DND-41 (cell line): ENCODE measurements around the gene KRTAP5-9.
"Not testable (repeated sequence)": the region's sequence is repeated elsewhere in the genome, so short reads cannot be mapped to it uniquely, and the experiment has no call there.

ENCODE experiments used
- EZH2 ChIP-seq: IDR thresholded peaks from 3 replicates; pipeline ENCODE4 v1.6.1; 2012; ENCODE audit warnings: borderline replicate concordance, low read depth, mild to moderate bottlenecking, moderate library complexity, low read length, inconsistent platforms; ENCODE audit not compliant: severe bottlenecking
- TF ChIP-seq, protein P1 (sequence below): IDR thresholded peaks from 2 replicates; pipeline ENCODE4 v1.5.1; 2012; ENCODE audit warnings: borderline replicate concordance, low read length, moderate library complexity, mild to moderate bottlenecking; ENCODE audit not compliant: poor library complexity, severe bottlenecking; ENCODE audit errors: extremely low read depth

GRCh38 chr11:71588822-71589545, 40.8 kb downstream of the KRTAP5-9 start:
- TF ChIP-seq, protein P1, sequence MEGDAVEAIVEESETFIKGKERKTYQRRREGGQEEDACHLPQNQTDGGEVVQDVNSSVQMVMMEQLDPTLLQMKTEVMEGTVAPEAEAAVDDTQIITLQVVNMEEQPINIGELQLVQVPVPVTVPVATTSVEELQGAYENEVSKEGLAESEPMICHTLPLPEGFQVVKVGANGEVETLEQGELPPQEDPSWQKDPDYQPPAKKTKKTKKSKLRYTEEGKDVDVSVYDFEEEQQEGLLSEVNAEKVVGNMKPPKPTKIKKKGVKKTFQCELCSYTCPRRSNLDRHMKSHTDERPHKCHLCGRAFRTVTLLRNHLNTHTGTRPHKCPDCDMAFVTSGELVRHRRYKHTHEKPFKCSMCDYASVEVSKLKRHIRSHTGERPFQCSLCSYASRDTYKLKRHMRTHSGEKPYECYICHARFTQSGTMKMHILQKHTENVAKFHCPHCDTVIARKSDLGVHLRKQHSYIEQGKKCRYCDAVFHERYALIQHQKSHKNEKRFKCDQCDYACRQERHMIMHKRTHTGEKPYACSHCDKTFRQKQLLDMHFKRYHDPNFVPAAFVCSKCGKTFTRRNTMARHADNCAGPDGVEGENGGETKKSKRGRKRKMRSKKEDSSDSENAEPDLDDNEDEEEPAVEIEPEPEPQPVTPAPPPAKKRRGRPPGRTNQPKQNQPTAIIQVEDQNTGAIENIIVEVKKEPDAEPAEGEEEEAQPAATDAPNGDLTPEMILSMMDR, result not testable (repeated sequence)
- TF ChIP-seq EZH2, result not testable (repeated sequence)
